ENCODE results near the gene CLEC9A.

- no peak for TF ChIP-seq EZH2 (IDR thresholded peaks at IDR 0.05; ENCODE audit: low read length, unreplicated experiment)
- no peak for TF ChIP-seq CTCF (conservative IDR thresholded peaks at IDR 0.05; ENCODE audit: low read depth, low read length)
- TF ChIP-seq EZH2phosphoT487 (IDR thresholded peaks at IDR 0.05; ENCODE audit: borderline replicate concordance, low read length), result no peak
Observed at GRCh38 chr12:10052193-10052913, 21.9 kb downstream of the CLEC9A start.
